Measurements from ENCODE around the gene CDC20B. TPM values are rescaled to one million over a fixed set of nuclear protein-coding genes. Genes with fewer than 3 reads are reported as not detected.

Gene CDC20B
- total and polyA plus RNA-seq, 2 of the 8 experiments (the other 6 are each of a cell fraction or from before 2014, with no cell fraction given): 0.06 TPM; not detected in 1

- no peak for TF ChIP-seq E2F6 (IDR thresholded peaks at IDR 0.05)
Observed at GRCh38 chr5:55064523-55064922, 108.5 kb downstream of the CDC20B start (continued).

All from H1 (cell line).